HG03558 (cell line): ENCODE measurements around the gene MAP3K3.

Experiments used
- ATAC-seq: cut with Tn5 transposase; IDR thresholded peaks from one replicate; pipeline ENCODE4 v1.9.1; 2021; ENCODE audit warnings: moderate number of reproducible peaks; ENCODE audit not compliant: unreplicated experiment; ENCODE audit errors: extremely low read depth

The MAP3K3 gene

GRCh38 chr17:63621229-63621683, 961 bp upstream of the MAP3K3 start:
- no peak for ATAC-seq

GRCh38 chr17:63622574-63623390, 565 bp downstream of the MAP3K3 start:
- ATAC-seq = peak; percentile 14

- ATAC-seq = no peak
These were observed 1.7 kb downstream of the MAP3K3 start for GRCh38 chr17:63623786-63624530.

GRCh38 chr17:63624531-63624880, 2.3 kb downstream of the MAP3K3 start:
- no peak for ATAC-seq

DNA sequence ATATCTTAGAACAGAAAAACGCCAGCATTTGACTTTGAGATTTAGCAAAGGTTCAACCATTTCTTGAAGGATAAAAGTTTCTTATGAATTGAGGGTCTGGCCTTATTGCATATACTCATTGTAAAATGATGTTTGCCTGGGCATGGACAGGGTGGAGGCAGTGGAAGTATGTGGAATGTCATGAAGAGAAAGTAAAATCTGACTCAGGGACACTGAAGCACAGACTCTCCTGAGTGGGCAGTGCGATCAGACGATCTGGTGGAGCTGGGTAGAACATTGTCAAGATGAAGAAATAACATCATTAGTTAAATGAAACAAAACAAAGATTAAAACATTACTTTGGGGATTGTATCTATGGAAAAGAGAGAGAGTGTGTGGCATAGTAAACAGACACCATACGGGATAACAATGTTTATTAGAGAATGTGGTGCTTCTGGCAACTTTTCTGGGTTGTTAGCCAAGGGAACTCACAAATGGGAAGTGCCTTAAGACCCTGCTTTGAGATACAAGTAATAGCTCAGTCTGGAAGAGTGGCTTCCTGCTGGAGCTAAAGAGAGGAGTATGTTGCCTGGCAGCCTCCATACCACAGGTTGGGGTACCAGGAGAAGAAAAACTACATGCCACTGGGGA, 4.4 kb downstream of the MAP3K3 start:
- ATAC-seq = no peak

DNA sequence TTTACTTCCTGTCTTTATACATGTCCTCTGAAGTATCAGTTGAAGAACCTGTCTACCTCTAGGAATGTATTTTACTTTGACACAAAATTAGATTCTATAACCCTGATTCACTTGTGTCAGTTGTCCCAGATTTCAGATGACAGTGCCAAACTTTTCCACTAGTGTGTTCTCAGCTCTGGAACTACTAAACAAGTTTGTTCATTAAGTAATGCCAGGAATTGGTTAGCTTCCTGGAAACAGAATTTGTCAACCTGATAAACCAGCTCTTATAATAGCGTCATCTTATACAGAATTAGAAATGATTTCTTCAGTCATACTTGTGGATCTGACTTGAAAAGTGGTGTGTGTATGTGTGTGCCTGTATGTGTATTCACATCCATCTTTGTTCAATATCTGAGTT, 7.4 kb downstream of the MAP3K3 start:
- ATAC-seq = no peak

DNA sequence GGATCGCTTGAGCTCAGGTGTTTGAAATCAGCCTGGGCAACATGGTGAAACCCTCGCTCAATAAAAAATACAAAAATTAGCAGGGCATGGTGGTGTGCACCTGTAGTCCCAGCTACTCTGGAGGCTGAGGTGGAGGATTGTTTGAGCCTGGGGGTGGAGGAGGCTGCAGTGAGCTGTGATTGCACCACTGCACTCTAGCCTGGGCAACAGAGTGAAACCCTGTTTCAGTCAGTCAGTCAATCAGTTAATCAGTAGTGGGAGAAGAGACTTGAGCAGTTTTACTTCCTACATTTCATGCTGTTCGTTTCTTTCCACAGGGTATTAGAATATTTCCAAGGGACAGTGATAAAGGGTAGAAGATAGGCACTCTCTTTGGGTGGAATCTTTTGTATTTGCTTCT, 8.8 kb downstream of the MAP3K3 start:
- ATAC-seq = no peak

DNA sequence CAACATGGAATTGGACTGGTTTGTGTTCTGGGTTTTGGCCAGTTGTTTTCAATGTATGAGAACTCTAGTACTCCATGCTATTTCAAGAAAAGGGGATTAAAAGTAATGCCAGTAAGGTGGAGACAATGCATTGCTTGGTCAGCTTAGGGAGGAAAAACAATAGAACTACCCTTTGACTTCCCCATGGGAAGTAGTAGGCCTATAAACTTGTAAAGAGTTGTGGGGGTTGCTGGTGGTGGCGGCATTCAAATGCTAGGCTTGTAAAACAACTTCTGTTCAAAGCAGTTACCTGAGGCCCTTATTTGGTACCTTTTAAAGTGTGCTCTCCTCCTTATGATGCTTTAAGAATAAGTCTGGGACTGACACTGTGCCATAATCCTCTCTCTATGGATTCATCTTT, 9.4 kb downstream of the MAP3K3 start:
- no peak for ATAC-seq

DNA sequence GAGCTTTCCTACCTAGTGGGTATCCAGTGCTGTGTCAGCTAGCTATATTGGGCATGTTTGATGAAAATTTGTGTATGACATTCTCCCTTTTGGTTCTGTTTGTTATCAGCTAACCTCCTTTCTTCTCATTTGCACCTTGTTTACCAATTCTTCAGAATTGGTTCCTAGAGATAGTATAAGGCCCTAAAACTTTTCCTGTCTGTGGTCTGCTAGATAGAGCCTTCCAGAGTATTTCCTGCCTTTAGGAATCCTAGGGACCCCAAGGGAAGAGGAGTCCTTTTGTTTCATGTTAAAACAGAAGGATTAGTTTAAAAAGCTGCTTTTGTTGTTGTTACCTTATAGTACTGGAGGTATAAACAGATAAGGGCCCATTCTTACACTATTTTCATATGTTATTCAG, 11.5 kb downstream of the MAP3K3 start:
- no peak for ATAC-seq

DNA sequence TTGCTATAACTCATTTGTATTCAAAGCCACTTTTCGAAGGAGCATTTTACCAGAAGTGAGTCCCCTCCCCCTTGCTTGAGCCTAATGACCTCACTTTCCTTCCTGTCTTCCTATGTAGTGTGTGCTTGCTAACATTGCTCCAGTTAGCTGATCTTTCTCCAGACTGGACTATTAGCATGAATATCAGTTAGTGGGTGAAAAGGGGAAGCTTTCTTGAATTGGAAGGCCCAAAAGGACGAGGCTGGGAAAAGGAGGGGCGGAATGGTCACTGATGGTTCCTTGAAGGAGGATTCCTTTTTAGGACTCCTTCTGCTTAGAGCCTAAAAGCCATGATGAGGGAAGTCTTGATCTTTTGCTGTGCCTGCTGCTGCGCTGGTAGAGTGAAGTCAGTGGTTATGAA, 11.9 kb downstream of the MAP3K3 start:
- ATAC-seq = no peak

- ATAC-seq = no peak
These were observed 12.6 kb downstream of the MAP3K3 start for GRCh38 chr17:63634816-63635215.

DNA sequence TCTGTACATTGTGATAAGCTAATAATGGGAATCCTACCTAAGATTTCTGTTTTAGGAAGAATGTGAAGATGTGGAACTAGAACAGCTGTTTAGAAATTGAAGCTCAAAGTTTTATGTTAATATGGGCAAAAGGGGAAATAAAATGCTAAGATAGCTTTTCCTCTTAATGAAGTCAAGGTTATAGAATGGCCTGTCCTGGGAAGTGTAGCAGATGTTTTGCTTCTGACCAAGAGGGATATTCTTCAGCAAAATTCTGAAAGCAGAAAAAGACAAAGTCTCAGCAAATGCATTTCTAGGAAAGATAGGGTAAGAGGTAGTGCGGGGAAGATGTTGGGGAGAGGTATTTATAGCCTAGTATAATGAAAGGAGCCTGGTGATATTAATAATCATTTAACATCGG, 13.1 kb downstream of the MAP3K3 start:
- no peak for ATAC-seq

- ATAC-seq = no peak
These were observed 13.6 kb downstream of the MAP3K3 start for GRCh38 chr17:63635787-63636186.

DNA sequence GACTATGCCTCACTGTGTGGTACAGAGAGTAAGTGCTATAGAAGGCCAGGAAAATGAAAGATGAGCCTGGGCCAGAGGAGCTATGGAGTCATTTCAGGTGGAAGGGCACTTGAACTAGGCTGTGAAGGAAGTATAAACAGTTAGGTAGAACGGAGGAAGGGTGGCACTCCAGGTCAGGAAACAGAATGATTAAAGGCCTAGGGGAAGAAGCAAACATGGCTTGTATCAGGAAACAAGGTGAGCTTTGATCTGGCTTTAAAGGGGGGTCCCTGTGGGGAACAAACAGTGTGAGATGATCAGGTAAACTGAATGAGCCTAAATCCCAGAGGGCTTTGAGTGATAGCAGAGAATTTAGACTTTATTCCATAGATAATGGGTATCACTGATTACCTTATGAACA, 16.9 kb downstream of the MAP3K3 start:
- no peak for ATAC-seq

- no peak for ATAC-seq
These were observed 17.8 kb downstream of the MAP3K3 start for GRCh38 chr17:63640038-63640437.

DNA sequence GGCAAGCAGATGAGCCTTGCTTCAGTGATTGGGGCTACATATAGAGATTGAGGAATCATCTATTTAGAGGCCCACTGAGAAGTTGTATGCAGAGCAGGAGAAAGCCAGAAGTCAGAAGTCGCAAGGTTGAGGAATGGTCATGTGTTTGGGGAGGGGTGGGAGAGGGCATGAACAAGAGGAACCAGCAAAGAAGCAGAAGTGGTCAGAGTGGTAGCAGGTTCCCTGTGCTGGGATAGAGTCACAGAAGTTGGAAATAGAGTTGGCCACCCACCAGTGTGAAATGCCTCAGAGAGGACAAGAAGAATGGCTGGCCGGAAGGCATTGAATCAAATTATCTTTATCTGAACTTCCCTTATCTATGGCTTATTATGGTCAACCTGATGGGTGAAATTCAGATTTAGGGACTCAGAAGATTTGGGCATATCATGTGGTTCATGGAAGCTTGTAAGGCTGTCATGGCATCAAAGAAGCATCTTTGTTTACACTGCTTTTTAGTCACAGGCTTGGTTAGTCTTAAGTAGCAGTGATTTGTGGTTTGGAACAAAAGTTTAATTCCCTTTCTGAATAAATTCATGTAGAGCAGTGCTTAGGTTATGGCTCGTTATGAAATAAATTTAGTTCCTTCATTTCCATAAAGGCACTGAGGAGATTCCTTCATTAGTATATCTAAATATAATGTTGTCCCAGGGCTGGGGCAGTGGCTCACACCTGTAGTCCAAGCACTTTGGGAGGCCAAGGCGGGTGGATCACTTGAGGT, 19.7 kb downstream of the MAP3K3 start:
- ATAC-seq = no peak

DNA sequence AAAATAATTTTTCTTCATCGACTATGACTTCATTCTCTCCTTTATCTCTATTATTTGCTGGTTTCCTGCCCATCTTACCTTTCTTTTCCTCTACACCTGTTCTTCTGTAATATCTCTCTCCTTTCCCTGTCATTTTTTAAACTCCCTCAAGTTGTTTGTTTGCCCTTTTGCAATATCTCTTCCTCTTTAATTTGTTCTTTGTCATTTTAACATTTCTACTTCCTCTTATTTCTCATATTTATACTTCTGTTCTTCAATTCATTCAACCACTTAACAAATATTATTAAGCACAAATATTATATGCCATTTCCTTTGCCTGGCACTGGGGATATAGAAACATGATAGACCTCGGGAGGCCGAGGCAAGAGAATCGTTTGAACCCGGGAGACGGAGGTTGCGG, 22.6 kb downstream of the MAP3K3 start:
- no peak for ATAC-seq

GRCh38 chr17:63645775-63646487, 23.7 kb downstream of the MAP3K3 start:
- ATAC-seq = no peak

DNA sequence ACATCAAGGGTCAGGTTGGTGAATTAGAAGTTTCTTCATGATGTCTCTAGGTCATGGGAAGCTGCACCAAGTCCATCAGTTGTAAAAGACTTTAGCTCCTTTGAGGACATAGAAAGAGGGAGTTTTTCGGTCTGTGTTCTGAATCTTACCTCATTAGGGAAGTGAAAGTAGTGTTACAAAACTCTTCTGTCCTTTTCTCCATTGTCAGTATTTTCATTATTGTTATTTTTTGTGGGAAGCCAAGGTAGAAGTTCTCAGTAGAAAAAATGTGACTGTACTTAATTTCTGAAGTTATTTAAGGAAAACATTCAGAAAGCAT, 24.2 kb downstream of the MAP3K3 start:
- ATAC-seq = no peak

GRCh38 chr17:63647065-63647725, 25.0 kb downstream of the MAP3K3 start:
- ATAC-seq = no peak
